HepG2 (cell line): Measurements from ENCODE around the gene NFIC. TPM values are rescaled to one million over a fixed set of nuclear protein-coding genes. Genes with fewer than 3 reads are reported as not detected.

Experiments used
- ATAC-seq: fragments of 200-7000 bp; cut with Tn5 transposase; 3 replicates; pipeline ENCODE4 v1.9.1; 2020; ENCODE audit warnings: mild to moderate bottlenecking, moderate library complexity
- BruUV-seq: library from RNA; stranded (reverse); fragments of 400-500 nt; replicated peaks from 2 replicates; lab custom pipeline; 2021; lab: Mats Ljungman, UMichigan
- CTCF ChIA-PET: fragments of 300-600 bp; formaldehyde crosslinking; extraction: SDS; loops from one replicate; lab custom pipeline; 2021; ENCODE audit warnings: low total read pairs, inconsistent platforms, low intra/inter-chr PET ratio; lab: Yijun Ruan, JAX
- POLR2A ChIA-PET: fragments of 350-600 bp; sonication (Branson Sonifier 250); formaldehyde crosslinking; loops from one replicate; lab custom pipeline; 2020; ENCODE audit warnings: antibody characterized with exemption, inconsistent platforms; lab: Yijun Ruan, JAX
- DNase-seq: peaks from one replicate; pipeline ENCODE4 v3.0.0-alpha.2; 2015; ENCODE audit warnings: low spot score
- FAIRE-seq: peaks from 3 replicates; lab custom pipeline; 2011; peaks lifted over from hg19 to GRCh38; lab: Jason Lieb, UNC
- H2AFZ ChIP-seq: one replicate; pipeline ENCODE4 v1.6.1; 2011; ENCODE audit warnings: low read length, inconsistent platforms
- H3K27ac ChIP-seq: fragments of 300-600 bp; 3 replicates; pipeline ENCODE4 v1.8.0; 2011; ENCODE audit warnings: mixed run types, mild to moderate bottlenecking, mixed read lengths, low read length, inconsistent platforms; ENCODE audit not compliant: insufficient read depth; ENCODE audit errors: extremely low read length
- H3K27me3 ChIP-seq, 2 experiments: fragments of 200-600 bp in 1 of 2; 2 replicates in 1 of 2; 3 replicates in 1 of 2; pipeline versions ENCODE4 v1.6.0 to v1.8.0; 2011; ENCODE audit warnings: low read length in 2 of 2, mild to moderate bottlenecking in 2 of 2, moderate library complexity in 2 of 2, inconsistent platforms in 1 of 2; ENCODE audit not compliant: insufficient read depth in 2 of 2, control insufficient read depth in 1 of 2
- H3K36me3 ChIP-seq, 2 experiments: fragments of 200-600 bp in 1 of 2; replicated peaks in 1 of 2; 2 replicates in 1 of 2; 3 replicates in 1 of 2; pipeline versions ENCODE4 v1.5.1 to v1.8.0; 2011; ENCODE audit warnings: low read length in 2 of 2, inconsistent platforms in 1 of 2; ENCODE audit not compliant: insufficient read depth in 2 of 2, control insufficient read depth in 1 of 2
- H3K4me1 ChIP-seq: 2 replicates; pipeline ENCODE4 v1.5.1; 2012; ENCODE audit warnings: low read length, inconsistent platforms; ENCODE audit not compliant: insufficient read depth
- H3K4me2 ChIP-seq: 2 replicates; pipeline ENCODE4 v1.6.0; 2011; ENCODE audit warnings: low read depth, low read length, inconsistent platforms
- H3K4me3 ChIP-seq, 3 experiments: fragments of 200-600 bp in 1 of 3; sonication (generic), shearing (Covaris generic) in 1 of 3; replicated peaks in 1 of 3; 2 replicates each; pipeline ENCODE4 v1.5.1; 2011 to 2016; ENCODE audit warnings: low read length in 3 of 3, inconsistent platforms in 2 of 3, low read depth in 2 of 3, mild to moderate bottlenecking in 2 of 3, control low read depth in 1 of 3, mixed read lengths in 1 of 3; ENCODE audit not compliant: insufficient read depth in 1 of 3
- H3K79me2 ChIP-seq: one replicate; pipeline ENCODE4 v1.6.1; 2011; ENCODE audit warnings: low read length, inconsistent platforms; ENCODE audit not compliant: insufficient read depth
- H3K9ac ChIP-seq: 2 replicates; pipeline ENCODE4 v1.6.0; 2011; ENCODE audit warnings: mild to moderate bottlenecking, low read depth, low read length, inconsistent platforms; ENCODE audit not compliant: insufficient read depth
- H3K9me3 ChIP-seq: 2 replicates; pipeline ENCODE4 v1.5.1; 2012; ENCODE audit warnings: mild to moderate bottlenecking, low read length
- H4K20me1 ChIP-seq: 2 replicates; pipeline ENCODE4 v1.6.0; 2011; ENCODE audit warnings: inconsistent platforms, mild to moderate bottlenecking, low read length, moderate library complexity; ENCODE audit not compliant: insufficient read depth
- AHR ChIP-seq: IDR thresholded peaks from 2 replicates; pipeline ENCODE4 v1.6.1; 2018; ENCODE audit warnings: missing genetic modification reagents, missing compliant biosample characterization
- ARNT ChIP-seq: fragments of 450-650 bp; IDR thresholded peaks from 2 replicates; pipeline ENCODE4 v1.6.1; 2017
- HNRNPH1 ChIP-seq: fragments of 200-400 bp; formaldehyde crosslinking; optimal IDR thresholded peaks from 2 replicates; pipeline ENCODE3; 2017; ENCODE audit warnings: mild to moderate bottlenecking, low read depth, low read length
- HOXA3 ChIP-seq: sonication (generic); formaldehyde crosslinking; IDR thresholded peaks from 2 replicates; pipeline ENCODE4 v1.5.0; 2020; ENCODE audit warnings: missing genetic modification reagents
- MAFG ChIP-seq: sonication (generic); formaldehyde crosslinking; IDR thresholded peaks from 2 replicates; pipeline ENCODE4 v1.5.1; 2020; ENCODE audit warnings: mild to moderate bottlenecking, missing genetic modification reagents
- MYNN ChIP-seq: sonication (generic); formaldehyde crosslinking; IDR thresholded peaks from 2 replicates; pipeline ENCODE4 v1.4.0; 2020; ENCODE audit warnings: mild to moderate bottlenecking, low read depth, missing genetic modification reagents
- POLR2A ChIP-seq, 2 experiments: IDR thresholded peaks; 2 replicates each; pipeline ENCODE4 v1.6.1; 2011; ENCODE audit warnings: low read depth in 2 of 2, low read length in 2 of 2, mild to moderate bottlenecking in 1 of 2, moderate library complexity in 1 of 2; ENCODE audit not compliant: insufficient read depth in 1 of 2
- TBX3 ChIP-seq: fragments of 450-650 bp; IDR thresholded peaks from 2 replicates; pipeline ENCODE4 v1.6.1; 2017; ENCODE audit warnings: antibody characterized with exemption, mild to moderate bottlenecking, inconsistent platforms, borderline replicate concordance
- XBP1 ChIP-seq: sonication (generic); formaldehyde crosslinking; IDR thresholded peaks from 2 replicates; pipeline ENCODE4 v1.5.0; 2020; ENCODE audit warnings: missing genetic modification reagents
- ZNF263 ChIP-seq: sonication (generic); formaldehyde crosslinking; IDR thresholded peaks from 2 replicates; pipeline ENCODE4 v1.4.0; 2020; ENCODE audit warnings: missing genetic modification reagents
- ZNF556 ChIP-seq: sonication (generic); formaldehyde crosslinking; IDR thresholded peaks from 2 replicates; pipeline ENCODE4 v1.4.0; 2020; ENCODE audit warnings: mild to moderate bottlenecking, missing genetic modification reagents, borderline replicate concordance
- ZNF577 ChIP-seq: sonication (generic); formaldehyde crosslinking; IDR thresholded peaks from 2 replicates; pipeline ENCODE4 v1.4.0; 2020; ENCODE audit warnings: mild to moderate bottlenecking, low read depth, missing genetic modification reagents, borderline replicate concordance
- ZNF709 ChIP-seq: sonication (generic); formaldehyde crosslinking; IDR thresholded peaks from 2 replicates; pipeline ENCODE4 v1.5.0; 2020; ENCODE audit warnings: mild to moderate bottlenecking, missing genetic modification reagents
- ZNF747 ChIP-seq: sonication (generic); formaldehyde crosslinking; IDR thresholded peaks from 2 replicates; pipeline ENCODE4 v1.8.1; 2023; ENCODE audit warnings: missing genetic modification reagents, mild to moderate bottlenecking, borderline replicate concordance
- ZSCAN29 ChIP-seq: sonication (generic); formaldehyde crosslinking; conservative IDR thresholded peaks from 2 replicates; pipeline ENCODE4 v1.4.0; 2020; ENCODE audit warnings: mild to moderate bottlenecking, missing genetic modification reagents
- WGBS: methylation state at CpG from one replicate; pipeline ENCODE4 v1.1.6; 2017; ENCODE audit warnings: low lambda C conversion rate; 5-methylcytosine and 5-hydroxymethylcytosine counted together
- in situ Hi-C: cut with HindIII; loops from 2 replicates; pipeline ENCODE4 v1.10.0; 2017; ENCODE audit warnings: low pct_unique_long_range_greater_than_20kb; ENCODE audit not compliant: extremely low pct_ligation_motif_present
- intact Hi-C: fragments of 100-400 bp; cut with micrococcal nuclease; formaldehyde crosslinking; loops from one replicate; pipeline ENCODE4 v1.10.0; 2022; ENCODE audit not compliant: unreplicated experiment
- polyA plus RNA-seq, 8 experiments: library from polyadenylated mRNA; depleted of rRNA in 3 of 8; stranded (reverse) in 7 of 8; unstranded in 1 of 8; fragments of >200 nt; fragmentation: Illumina TruSeq in 4 of 8; extraction: Trizol in 4 of 8; gene quantifications; 2 replicates each; pipeline versions ENCODE4 v1.2.1 to v1.2.3, GENCODE V29; 2011 to 2016; ENCODE audit warnings: low read depth in 4 of 8, missing spikeins in 1 of 8, mixed read lengths in 1 of 8; ENCODE audit not compliant: insufficient read depth in 1 of 8
- total RNA-seq, 5 experiments: library from RNA; depleted of rRNA; stranded (reverse); fragments of >200 nt; fragmentation: Illumina TruSeq; extraction: Trizol; gene quantifications; 2 replicates each; pipeline ENCODE4 v1.2.3, GENCODE V29; 2016; ENCODE audit warnings: low read depth in 1 of 5
- TF ChIP-seq, protein P1 (sequence below): sonication (generic); formaldehyde crosslinking; IDR thresholded peaks from 2 replicates; pipeline ENCODE4 v1.4.0; 2020; ENCODE audit warnings: missing genetic modification reagents
- TF ChIP-seq, protein P2 (sequence below): sonication (generic); formaldehyde crosslinking; IDR thresholded peaks from 2 replicates; pipeline ENCODE4 v1.4.0; 2020; ENCODE audit warnings: mild to moderate bottlenecking, missing genetic modification reagents
- TF ChIP-seq, protein P3 (sequence below): sonication (generic); formaldehyde crosslinking; IDR thresholded peaks from 2 replicates; pipeline ENCODE4 v1.8.1; 2023; ENCODE audit warnings: mild to moderate bottlenecking, missing genetic modification reagents
- TF ChIP-seq, protein P4 (sequence below): sonication (generic); formaldehyde crosslinking; IDR thresholded peaks from 2 replicates; pipeline ENCODE4 v1.8.1; 2023; ENCODE audit warnings: mild to moderate bottlenecking, missing genetic modification reagents

The NFIC gene
- total and polyA plus RNA-seq, 2 of the 13 experiments (the other 11 are each of a cell fraction or from before 2014, with no cell fraction given): 1.3 to 2.5 TPM

DNA sequence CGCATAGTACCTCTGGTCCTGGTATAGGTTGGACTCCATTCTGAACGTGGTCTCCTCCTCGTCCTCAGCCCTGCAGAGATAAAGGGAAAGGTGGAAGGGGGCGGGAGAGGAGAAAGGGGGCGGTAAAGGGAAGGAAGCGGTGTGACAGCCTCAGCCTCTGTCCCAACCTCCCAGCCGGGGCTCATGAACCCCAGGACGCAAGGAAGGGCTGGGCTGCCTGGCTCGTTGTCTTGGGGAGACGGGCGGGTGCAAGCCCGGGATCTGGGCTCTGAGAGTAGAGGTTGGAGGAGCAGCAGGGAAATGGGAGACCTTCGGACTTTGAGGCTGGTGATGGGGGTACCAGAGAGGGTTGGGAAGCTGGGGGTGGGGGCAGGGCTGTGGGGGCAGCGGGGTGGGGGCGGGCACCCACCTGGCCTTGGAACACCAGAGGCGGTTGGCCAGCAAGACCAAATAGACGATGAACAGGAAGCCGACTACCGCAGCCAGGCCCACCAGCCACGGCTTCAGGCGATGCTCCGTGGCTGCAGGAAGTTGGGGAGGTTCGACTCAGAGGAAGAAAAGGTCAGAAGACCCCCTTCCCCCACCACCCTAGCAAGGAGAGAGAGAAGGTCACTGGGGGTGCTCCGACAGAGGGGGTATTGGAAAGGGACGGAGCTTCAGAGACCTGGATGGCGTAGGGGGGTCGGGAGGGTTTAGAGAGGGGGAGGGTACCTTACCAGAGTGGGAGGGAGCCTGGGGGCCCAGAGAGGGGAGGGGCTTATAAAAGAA is 112.2 kb downstream of the NFIC start:
- ATAC-seq (no peak), DNase-seq (no peak), FAIRE-seq (no peak)
- in situ Hi-C loops (no loop called here), intact Hi-C loops (no loop called here)
- H3K27ac ChIP-seq: no peak overlapping the region
- no peaks in the 10 kb centered on the region for H3K9me3 ChIP-seq
- H3K9ac ChIP-seq: no peak overlapping the region
- H3K4me3 ChIP-seq: no peak overlapping the region
- H2AFZ ChIP-seq: no peak overlapping the region
- no peaks in the 10 kb centered on the region for H3K36me3 ChIP-seq
- no TSS peak for BruUV-seq
- H4K20me1 ChIP-seq: no peaks in the 10 kb centered on the region
- POLR2A ChIA-PET: interaction anchor here (1.8 to 3.0 kb wide), 3 partner anchors 22 to 194 kb away, joined by 6 to 24 read pairs (median 8); partner anchors contain the start of gene DOHH
- H3K27me3 ChIP-seq: no peaks in the 10 kb centered on the region
- H3K79me2 ChIP-seq: no peaks in the 10 kb centered on the region
- peaks cover 29% of the 10 kb centered on the region for H3K4me1 ChIP-seq
- WGBS: 84% methylated on average over 27 of the region's 27 CpGs
- no peak overlapping the region for H3K4me2 ChIP-seq
- TF ChIP-seq, protein P1, sequence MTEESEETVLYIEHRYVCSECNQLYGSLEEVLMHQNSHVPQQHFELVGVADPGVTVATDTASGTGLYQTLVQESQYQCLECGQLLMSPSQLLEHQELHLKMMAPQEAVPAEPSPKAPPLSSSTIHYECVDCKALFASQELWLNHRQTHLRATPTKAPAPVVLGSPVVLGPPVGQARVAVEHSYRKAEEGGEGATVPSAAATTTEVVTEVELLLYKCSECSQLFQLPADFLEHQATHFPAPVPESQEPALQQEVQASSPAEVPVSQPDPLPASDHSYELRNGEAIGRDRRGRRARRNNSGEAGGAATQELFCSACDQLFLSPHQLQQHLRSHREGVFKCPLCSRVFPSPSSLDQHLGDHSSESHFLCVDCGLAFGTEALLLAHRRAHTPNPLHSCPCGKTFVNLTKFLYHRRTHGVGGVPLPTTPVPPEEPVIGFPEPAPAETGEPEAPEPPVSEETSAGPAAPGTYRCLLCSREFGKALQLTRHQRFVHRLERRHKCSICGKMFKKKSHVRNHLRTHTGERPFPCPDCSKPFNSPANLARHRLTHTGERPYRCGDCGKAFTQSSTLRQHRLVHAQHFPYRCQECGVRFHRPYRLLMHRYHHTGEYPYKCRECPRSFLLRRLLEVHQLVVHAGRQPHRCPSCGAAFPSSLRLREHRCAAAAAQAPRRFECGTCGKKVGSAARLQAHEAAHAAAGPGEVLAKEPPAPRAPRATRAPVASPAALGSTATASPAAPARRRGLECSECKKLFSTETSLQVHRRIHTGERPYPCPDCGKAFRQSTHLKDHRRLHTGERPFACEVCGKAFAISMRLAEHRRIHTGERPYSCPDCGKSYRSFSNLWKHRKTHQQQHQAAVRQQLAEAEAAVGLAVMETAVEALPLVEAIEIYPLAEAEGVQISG (CRISPR knock-in tag): no peak
- TF ChIP-seq MYNN (no peak), ZNF709 (CRISPR knock-in tag) (no peak), XBP1 (no peak), AHR (CRISPR knock-in tag) (no peak), ZNF556 (CRISPR knock-in tag) (no peak), ZNF263 (CRISPR knock-in tag) (no peak), HNRNPH1 (no peak), POLR2A (IDR thresholded peaks at IDR 0.05; ENCODE audit: insufficient read depth in 1 of 2, low read depth in 2 of 2, low read length in 2 of 2) (no peak), ZSCAN29 (no peak), HOXA3 (CRISPR knock-in tag) (no peak), MAFG (CRISPR knock-in tag) (no peak), TBX3 (no peak), ARNT (no peak), ZNF747 (CRISPR knock-in tag) (no peak), ZNF577 (no peak)
- TF ChIP-seq, protein P2, sequence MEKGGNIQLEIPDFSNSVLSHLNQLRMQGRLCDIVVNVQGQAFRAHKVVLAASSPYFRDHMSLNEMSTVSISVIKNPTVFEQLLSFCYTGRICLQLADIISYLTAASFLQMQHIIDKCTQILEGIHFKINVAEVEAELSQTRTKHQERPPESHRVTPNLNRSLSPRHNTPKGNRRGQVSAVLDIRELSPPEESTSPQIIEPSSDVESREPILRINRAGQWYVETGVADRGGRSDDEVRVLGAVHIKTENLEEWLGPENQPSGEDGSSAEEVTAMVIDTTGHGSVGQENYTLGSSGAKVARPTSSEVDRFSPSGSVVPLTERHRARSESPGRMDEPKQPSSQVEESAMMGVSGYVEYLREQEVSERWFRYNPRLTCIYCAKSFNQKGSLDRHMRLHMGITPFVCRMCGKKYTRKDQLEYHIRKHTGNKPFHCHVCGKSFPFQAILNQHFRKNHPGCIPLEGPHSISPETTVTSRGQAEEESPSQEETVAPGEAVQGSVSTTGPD: no peak
- TF ChIP-seq, protein P3, sequence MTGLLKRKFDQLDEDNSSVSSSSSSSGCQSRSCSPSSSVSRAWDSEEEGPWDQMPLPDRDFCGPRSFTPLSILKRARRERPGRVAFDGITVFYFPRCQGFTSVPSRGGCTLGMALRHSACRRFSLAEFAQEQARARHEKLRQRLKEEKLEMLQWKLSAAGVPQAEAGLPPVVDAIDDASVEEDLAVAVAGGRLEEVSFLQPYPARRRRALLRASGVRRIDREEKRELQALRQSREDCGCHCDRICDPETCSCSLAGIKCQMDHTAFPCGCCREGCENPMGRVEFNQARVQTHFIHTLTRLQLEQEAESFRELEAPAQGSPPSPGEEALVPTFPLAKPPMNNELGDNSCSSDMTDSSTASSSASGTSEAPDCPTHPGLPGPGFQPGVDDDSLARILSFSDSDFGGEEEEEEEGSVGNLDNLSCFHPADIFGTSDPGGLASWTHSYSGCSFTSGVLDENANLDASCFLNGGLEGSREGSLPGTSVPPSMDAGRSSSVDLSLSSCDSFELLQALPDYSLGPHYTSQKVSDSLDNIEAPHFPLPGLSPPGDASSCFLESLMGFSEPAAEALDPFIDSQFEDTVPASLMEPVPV (CRISPR knock-in tag): no peak
- TF ChIP-seq, protein P4, sequence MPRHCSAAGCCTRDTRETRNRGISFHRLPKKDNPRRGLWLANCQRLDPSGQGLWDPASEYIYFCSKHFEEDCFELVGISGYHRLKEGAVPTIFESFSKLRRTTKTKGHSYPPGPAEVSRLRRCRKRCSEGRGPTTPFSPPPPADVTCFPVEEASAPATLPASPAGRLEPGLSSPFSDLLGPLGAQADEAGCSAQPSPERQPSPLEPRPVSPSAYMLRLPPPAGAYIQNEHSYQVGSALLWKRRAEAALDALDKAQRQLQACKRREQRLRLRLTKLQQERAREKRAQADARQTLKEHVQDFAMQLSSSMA: no peak
- CTCF ChIA-PET: no interaction called here
